Mucosa of rectum (tissue), 2 donors: ENCODE results near the gene TIGD2.
A peak's percentile ranks its signal among the peaks of the same experiment; 100 is the strongest.

Experiments used
- H3K27ac ChIP-seq, 2 donors: one replicate each; pipeline ENCODE4 v1.7.0; 2013; ENCODE audit warnings: inconsistent platforms in 2 of 2, low read depth in 2 of 2, low read length in 2 of 2
- H3K27me3 ChIP-seq, 2 donors: one replicate each; pipeline ENCODE4 v1.7.0; 2013; ENCODE audit warnings: low read length in 2 of 2; ENCODE audit not compliant: control insufficient read depth in 2 of 2, insufficient read depth in 2 of 2
- H3K36me3 ChIP-seq, 2 donors: one replicate each; pipeline ENCODE4 v1.7.0; 2013; ENCODE audit warnings: low read length in 2 of 2; ENCODE audit not compliant: control insufficient read depth in 2 of 2, insufficient read depth in 2 of 2
- H3K4me1 ChIP-seq, 2 donors: one replicate each; pipeline ENCODE4 v1.7.0; 2013; ENCODE audit warnings: low read length in 2 of 2, mild to moderate bottlenecking in 1 of 2; ENCODE audit not compliant: control insufficient read depth in 2 of 2, insufficient read depth in 2 of 2
- H3K4me3 ChIP-seq, 2 donors: one replicate each; pipeline ENCODE4 v1.7.0; 2013; ENCODE audit warnings: low read length in 2 of 2
- H3K9ac ChIP-seq, 2 donors: one replicate each; pipeline ENCODE4 v1.7.0; 2013; ENCODE audit warnings: low read length in 2 of 2, low read depth in 1 of 2, mild to moderate bottlenecking in 1 of 2
- H3K9me3 ChIP-seq, 2 donors: one replicate each; pipeline ENCODE4 v1.7.0; 2013; ENCODE audit warnings: low read length in 2 of 2; ENCODE audit not compliant: control insufficient read depth in 2 of 2
- donor health status: healthy.
- donor health status: Normal muscosa, but diverticular disease.

TIGD2 gene

DNA sequence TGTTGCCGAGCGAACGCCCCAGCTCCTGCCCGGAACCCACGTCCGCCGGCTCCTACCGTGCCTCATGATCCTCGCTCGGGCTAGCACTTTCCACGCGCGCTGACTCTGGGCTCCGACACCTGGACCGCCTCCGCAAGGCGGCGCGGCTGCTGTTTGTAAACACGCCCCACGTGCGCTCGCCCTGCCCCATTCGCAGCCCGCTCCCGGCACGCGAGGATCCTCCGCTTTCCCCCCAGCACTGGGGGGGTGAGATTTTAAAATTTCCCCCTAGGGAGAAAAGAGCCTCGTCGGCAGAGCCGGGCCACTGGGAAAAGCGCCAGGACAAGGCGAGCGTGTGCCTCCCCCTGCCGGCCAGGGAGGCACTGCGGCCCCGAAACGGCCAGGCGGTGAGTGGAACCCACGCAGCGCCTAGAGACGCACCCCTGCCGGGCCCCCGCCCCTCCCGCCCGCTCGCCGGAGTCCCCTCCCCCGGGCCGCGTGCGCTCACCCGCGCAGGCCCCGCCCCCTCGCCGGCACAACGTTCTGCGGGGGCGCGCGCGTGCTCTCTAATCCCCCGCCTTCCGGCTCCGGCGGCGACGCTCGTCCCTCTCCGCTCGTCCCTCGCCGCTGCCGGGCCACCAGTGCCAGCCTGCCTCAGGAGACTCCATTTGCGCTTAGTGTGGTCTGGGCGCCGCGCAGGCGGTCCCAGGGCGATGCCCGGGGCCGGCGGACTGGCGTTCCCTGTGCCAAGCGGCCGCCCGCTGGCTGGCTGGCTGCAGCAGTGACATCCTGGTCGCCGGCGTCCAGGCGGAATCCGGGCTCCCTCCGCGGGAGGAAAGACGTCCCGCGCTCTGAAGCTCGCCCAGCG, at the start of gene TIGD2:
Gene TIGD2 (plus strand): TSS at position 548 of the 847 bp plus-strand sequence. CDS start 1,442 bp downstream, outside the sequence.
- Histone ChIP-seq H3K27ac (peak within 1 kb of the TSS; percentile 85 to 88), H3K36me3 (no peaks in the 10 kb centered on the region), H3K9ac (peak within 1 kb of the TSS; percentile 85 to 86), H3K9me3 (no peaks in the 10 kb centered on the region), H3K27me3 (peaks cover 0 to 3% of the 10 kb centered on the region in 2 donors), H3K4me3 (peak within 1 kb of the TSS; percentile 84 to 94), H3K4me1 (peaks cover 15% of the 10 kb centered on the region in 2 donors)

- no peak overlapping the region for H3K27ac ChIP-seq
- H3K9me3 ChIP-seq, result no peaks in the 10 kb centered on the region
- H3K4me3 ChIP-seq, result no peak overlapping the region
- H3K27me3 ChIP-seq, result no peaks in the 10 kb centered on the region
- no peaks in the 10 kb centered on the region for H3K4me1 ChIP-seq
- no peaks in the 10 kb centered on the region for H3K36me3 ChIP-seq
- no peak overlapping the region for H3K9ac ChIP-seq
These were observed 46.5 kb upstream of the TIGD2 start for GRCh38 chr4:89064848-89065247.

GRCh38 chr4:89067417-89067816, 43.9 kb upstream of the TIGD2 start:
- Histone ChIP-seq H3K4me3 (no peak overlapping the region), H3K36me3 (no peaks in the 10 kb centered on the region), H3K9me3 (no peaks in the 10 kb centered on the region), H3K27me3 (no peaks in the 10 kb centered on the region), H3K4me1 (no peaks in the 10 kb centered on the region), H3K9ac (no peak overlapping the region), H3K27ac (no peak overlapping the region)

GRCh38 chr4:89069481-89069880, 41.9 kb upstream of the TIGD2 start:
- no peaks in the 10 kb centered on the region for H3K27me3 ChIP-seq
- H3K9ac ChIP-seq, result no peak overlapping the region
- no peak overlapping the region for H3K27ac ChIP-seq
- H3K9me3 ChIP-seq, result no peaks in the 10 kb centered on the region
- H3K4me3 ChIP-seq, result no peak overlapping the region
- no peaks in the 10 kb centered on the region for H3K36me3 ChIP-seq
- no peaks in the 10 kb centered on the region for H3K4me1 ChIP-seq

GRCh38 chr4:89070041-89070440, 41.3 kb upstream of the TIGD2 start:
- Histone ChIP-seq H3K27me3 (no peaks in the 10 kb centered on the region), H3K4me3 (no peak overlapping the region)

DNA sequence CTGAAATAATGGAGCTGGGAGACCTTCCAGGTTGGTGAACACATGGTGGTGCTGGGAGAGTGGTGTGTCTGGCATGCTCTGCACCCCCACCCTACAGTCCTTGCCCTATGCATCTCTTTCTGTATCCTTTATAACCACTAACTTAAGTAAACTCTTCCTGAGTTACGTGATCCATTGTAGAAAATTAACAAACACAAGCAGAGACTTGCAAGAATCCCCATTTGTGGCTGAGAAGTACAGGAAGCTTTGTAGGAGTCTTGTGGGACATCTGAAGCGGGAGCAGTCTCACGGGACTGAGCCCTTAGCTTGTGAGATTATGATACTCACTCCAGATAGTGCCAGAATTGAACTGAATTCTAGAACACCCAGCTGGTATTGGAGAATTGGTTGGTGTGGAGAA, 40.0 kb upstream of the TIGD2 start:
- Histone ChIP-seq H3K36me3 (no peaks in the 10 kb centered on the region), H3K9me3 (no peaks in the 10 kb centered on the region), H3K4me1 (no peaks in the 10 kb centered on the region), H3K9ac (no peak overlapping the region), H3K27ac (no peak overlapping the region), H3K4me3 (no peak overlapping the region), H3K27me3 (no peaks in the 10 kb centered on the region)

More at GRCh38 chr4:89070041-89070440, 41.3 kb upstream of the TIGD2 start:
- Histone ChIP-seq H3K4me1 (no peaks in the 10 kb centered on the region), H3K36me3 (no peaks in the 10 kb centered on the region), H3K27ac (no peak overlapping the region), H3K9ac (no peak overlapping the region), H3K9me3 (no peaks in the 10 kb centered on the region)

- no peaks in the 10 kb centered on the region for H3K9me3 ChIP-seq
- no peaks in the 10 kb centered on the region for H3K27me3 ChIP-seq
- H3K27ac ChIP-seq, result no peak overlapping the region
- no peaks in the 10 kb centered on the region for H3K4me1 ChIP-seq
- H3K9ac ChIP-seq, result no peak overlapping the region
- no peak overlapping the region for H3K4me3 ChIP-seq
- no peaks in the 10 kb centered on the region for H3K36me3 ChIP-seq
These were observed 38.4 kb upstream of the TIGD2 start for GRCh38 chr4:89072921-89073320.

DNA sequence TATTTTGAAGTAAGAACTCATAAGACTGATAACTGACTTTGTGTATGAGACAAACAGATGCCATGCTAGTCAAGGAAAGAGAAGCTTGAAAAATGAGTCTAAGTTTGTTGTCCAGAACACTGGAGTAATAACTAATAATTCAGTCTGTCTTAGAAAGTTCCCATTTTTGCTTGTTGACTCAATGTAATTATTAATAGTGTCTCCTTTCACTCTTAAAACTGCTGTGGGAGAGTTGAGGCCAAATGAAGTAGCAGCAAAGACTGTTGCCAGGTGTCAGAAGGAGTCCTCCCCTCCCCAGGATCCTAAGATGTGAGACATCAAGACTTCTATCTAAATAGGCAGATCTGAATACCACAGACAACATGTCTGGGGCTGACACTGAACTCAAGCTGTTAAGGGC, 33.6 kb upstream of the TIGD2 start:
- Histone ChIP-seq H3K9me3 (no peaks in the 10 kb centered on the region), H3K9ac (no peak overlapping the region), H3K36me3 (no peaks in the 10 kb centered on the region), H3K27me3 (no peaks in the 10 kb centered on the region), H3K4me1 (no peaks in the 10 kb centered on the region), H3K27ac (no peak overlapping the region), H3K4me3 (no peak overlapping the region)

GRCh38 chr4:89078300-89078699, 33.0 kb upstream of the TIGD2 start:
- Histone ChIP-seq H3K4me3 (no peak overlapping the region), H3K9me3 (no peaks in the 10 kb centered on the region), H3K4me1 (no peaks in the 10 kb centered on the region), H3K27ac (no peak overlapping the region), H3K9ac (no peak overlapping the region), H3K27me3 (no peaks in the 10 kb centered on the region), H3K36me3 (no peaks in the 10 kb centered on the region)

GRCh38 chr4:89099034-89099433, 12.3 kb upstream of the TIGD2 start:
- no peak overlapping the region for H3K4me3 ChIP-seq
- H3K4me1 ChIP-seq, result no peaks in the 10 kb centered on the region
- H3K9ac ChIP-seq, result no peak overlapping the region

More at GRCh38 chr4:89099034-89099433, 12.3 kb upstream of the TIGD2 start:
- no peak overlapping the region for H3K27ac ChIP-seq
- no peaks in the 10 kb centered on the region for H3K9me3 ChIP-seq
- H3K27me3 ChIP-seq, result no peaks in the 10 kb centered on the region
- H3K36me3 ChIP-seq, result no peaks in the 10 kb centered on the region
